H9 (cell line): ENCODE measurements around the gene KIAA1614. TPM values are rescaled to one million over a fixed set of nuclear protein-coding genes. Genes with fewer than 3 reads are reported as not detected.

Experiments
- DNase-seq: peaks from one replicate; pipeline ENCODE4 v3.0.0-alpha.2; 2017
- H2AFZ ChIP-seq: one replicate; pipeline ENCODE4 v1.6.1; 2013; ENCODE audit warnings: mild to moderate bottlenecking, low read length, control low read depth, moderate library complexity
- H2AK5ac ChIP-seq: 2 replicates; pipeline ENCODE4 v1.6.1; 2013; ENCODE audit warnings: low read length, control low read depth, mixed read lengths; ENCODE audit not compliant: insufficient read length
- H2BK120ac ChIP-seq: one replicate; pipeline ENCODE4 v1.6.1; 2013; ENCODE audit warnings: low read depth, mild to moderate bottlenecking, low read length, control low read depth, inconsistent platforms; ENCODE audit not compliant: poor library complexity, severe bottlenecking
- H2BK12ac ChIP-seq: 2 replicates; pipeline ENCODE4 v1.6.1; 2013; ENCODE audit warnings: low read length, control low read depth, mixed read lengths, low read depth; ENCODE audit not compliant: insufficient read length
- H2BK15ac ChIP-seq: 2 replicates; pipeline ENCODE4 v1.6.1; 2013; ENCODE audit warnings: low read depth, low read length, control low read depth
- H2BK20ac ChIP-seq: one replicate; pipeline ENCODE4 v1.6.1; 2013; ENCODE audit warnings: low read depth, mild to moderate bottlenecking, low read length, control low read depth, inconsistent platforms; ENCODE audit not compliant: poor library complexity, severe bottlenecking
- H2BK5ac ChIP-seq: 2 replicates; pipeline ENCODE4 v1.6.1; 2013; ENCODE audit warnings: low read length, control low read depth, mixed read lengths; ENCODE audit not compliant: insufficient read length
- H3K14ac ChIP-seq: 2 replicates; pipeline ENCODE4 v1.6.1; 2013; ENCODE audit warnings: low read length, control low read depth; ENCODE audit not compliant: insufficient read depth
- H3K18ac ChIP-seq: 2 replicates; pipeline ENCODE4 v1.6.1; 2013; ENCODE audit warnings: low read depth, mild to moderate bottlenecking, mixed read lengths, low read length, control low read depth; ENCODE audit not compliant: insufficient read length
- H3K23ac ChIP-seq: 2 replicates; pipeline ENCODE4 v1.6.1; 2013; ENCODE audit warnings: low read length, control low read depth, mixed read lengths, low read depth; ENCODE audit not compliant: insufficient read length
- H3K23me2 ChIP-seq: 2 replicates; pipeline ENCODE4 v1.6.1; 2013; ENCODE audit warnings: low read depth, mild to moderate bottlenecking, mixed read lengths, low read length, control low read depth; ENCODE audit not compliant: insufficient read length, poor library complexity, severe bottlenecking
- H3K27ac ChIP-seq: 2 replicates; pipeline ENCODE4 v1.5.1; 2013; ENCODE audit warnings: low read length, control low read depth, mixed read lengths, low read depth; ENCODE audit not compliant: insufficient read length
- H3K27me3 ChIP-seq: 2 replicates; pipeline ENCODE4 v1.6.1; 2013; ENCODE audit warnings: low read length, control low read depth, inconsistent platforms; ENCODE audit not compliant: insufficient read depth
- H3K4ac ChIP-seq: 2 replicates; pipeline ENCODE4 v1.6.1; 2013; ENCODE audit warnings: low read depth, mild to moderate bottlenecking, control low read depth, inconsistent platforms, low read length, moderate library complexity
- H3K4me1 ChIP-seq: 2 replicates; pipeline ENCODE4 v1.6.1; 2013; ENCODE audit warnings: low read length, control low read depth, inconsistent platforms; ENCODE audit not compliant: insufficient read depth
- H3K4me2 ChIP-seq: 2 replicates; pipeline ENCODE4 v1.6.1; 2013; ENCODE audit warnings: low read length, control low read depth, mixed read lengths; ENCODE audit not compliant: insufficient read length, insufficient read depth
- H3K56ac ChIP-seq: 2 replicates; pipeline ENCODE4 v1.6.1; 2013; ENCODE audit warnings: low read depth, mild to moderate bottlenecking, mixed read lengths, low read length, control low read depth; ENCODE audit not compliant: insufficient read length
- H3K79me1 ChIP-seq: 2 replicates; pipeline ENCODE4 v1.6.1; 2013; ENCODE audit warnings: low read depth, mild to moderate bottlenecking, moderate library complexity, low read length, control low read depth, inconsistent platforms; ENCODE audit not compliant: insufficient read depth, poor library complexity, severe bottlenecking
- H3K79me2 ChIP-seq: 2 replicates; pipeline ENCODE4 v1.6.1; 2013; ENCODE audit warnings: low read length, control low read depth, inconsistent platforms; ENCODE audit not compliant: insufficient read depth
- H3K9ac ChIP-seq: 2 replicates; pipeline ENCODE4 v1.6.1; 2013; ENCODE audit warnings: low read length, control low read depth, mixed read lengths; ENCODE audit not compliant: insufficient read length; ENCODE audit errors: extremely low read depth
- H3K9me3 ChIP-seq: one replicate; pipeline ENCODE4 v1.6.1; 2013; ENCODE audit warnings: low read depth, low read length, inconsistent platforms; ENCODE audit not compliant: control insufficient read depth
- H3T11ph ChIP-seq: one replicate; pipeline ENCODE4 v1.6.1; 2013; ENCODE audit warnings: mild to moderate bottlenecking, low read length, control low read depth, inconsistent platforms
- H4K20me1 ChIP-seq: one replicate; pipeline ENCODE4 v1.6.1; 2013; ENCODE audit not compliant: control insufficient read depth, insufficient read length, insufficient read depth
- H4K5ac ChIP-seq: 2 replicates; pipeline ENCODE4 v1.6.1; 2013; ENCODE audit warnings: low read depth, mild to moderate bottlenecking, mixed read lengths, low read length, control low read depth; ENCODE audit not compliant: insufficient read length
- H4K8ac ChIP-seq: replicated peaks from 2 replicates; pipeline ENCODE4 v1.6.1; 2013; ENCODE audit warnings: low read length, control low read depth, mixed read lengths, low read depth; ENCODE audit not compliant: insufficient read length
- H4K91ac ChIP-seq: 2 replicates; pipeline ENCODE4 v1.6.1; 2013; ENCODE audit warnings: low read depth, mild to moderate bottlenecking, moderate library complexity, mixed read lengths, low read length, control low read depth; ENCODE audit not compliant: insufficient read length
- H3K27ac Mint-ChIP-seq, 3 experiments: 2 replicates in 2 of 3; 3 replicates in 1 of 3; pipeline ENCODE4 v1.8.0; 2020 to 2021; ENCODE audit warnings: mixed read lengths in 3 of 3, mild to moderate bottlenecking in 1 of 3, moderate library complexity in 1 of 3
- H3K27me3 Mint-ChIP-seq: 2 replicates; pipeline ENCODE4 v1.8.0; 2021; ENCODE audit warnings: low read depth, mild to moderate bottlenecking, moderate library complexity, mixed read lengths
- H3K36me3 Mint-ChIP-seq, 3 experiments: 2 replicates in 2 of 3; 3 replicates in 1 of 3; pipeline ENCODE4 v1.8.0; 2020 to 2021; ENCODE audit warnings: low read depth in 3 of 3, mixed read lengths in 3 of 3; ENCODE audit not compliant: insufficient read depth in 1 of 3
- H3K4me1 Mint-ChIP-seq, 2 experiments: 2 replicates each; pipeline ENCODE4 v1.8.0; 2020; ENCODE audit warnings: mixed read lengths in 2 of 2
- H3K4me3 Mint-ChIP-seq, 2 experiments: 2 replicates in 1 of 2; 3 replicates in 1 of 2; pipeline ENCODE4 v1.8.0; 2020 to 2021; ENCODE audit warnings: mild to moderate bottlenecking in 2 of 2, mixed read lengths in 2 of 2, moderate library complexity in 1 of 2
- H3K9me3 Mint-ChIP-seq, 2 experiments: 2 replicates in 1 of 2; 3 replicates in 1 of 2; pipeline ENCODE4 v1.8.0; 2020; ENCODE audit warnings: mild to moderate bottlenecking in 2 of 2, mixed read lengths in 2 of 2, moderate library complexity in 1 of 2
- total RNA-seq: library from RNA; stranded (reverse); gene quantifications from 2 replicates; pipeline ENCODE4 v1.2.1, GENCODE V29; 2021
- TF ChIP-seq, protein P1 (sequence below): fragments of 200-600 bp; sonication (generic); conservative IDR thresholded peaks from 3 replicates; pipeline ENCODE4 v1.8.0; 2021; ENCODE audit warnings: antibody characterized with exemption, mild to moderate bottlenecking

The KIAA1614 gene
- total RNA-seq, 1 experiment from 2014 or later = 1.3 TPM

DNA sequence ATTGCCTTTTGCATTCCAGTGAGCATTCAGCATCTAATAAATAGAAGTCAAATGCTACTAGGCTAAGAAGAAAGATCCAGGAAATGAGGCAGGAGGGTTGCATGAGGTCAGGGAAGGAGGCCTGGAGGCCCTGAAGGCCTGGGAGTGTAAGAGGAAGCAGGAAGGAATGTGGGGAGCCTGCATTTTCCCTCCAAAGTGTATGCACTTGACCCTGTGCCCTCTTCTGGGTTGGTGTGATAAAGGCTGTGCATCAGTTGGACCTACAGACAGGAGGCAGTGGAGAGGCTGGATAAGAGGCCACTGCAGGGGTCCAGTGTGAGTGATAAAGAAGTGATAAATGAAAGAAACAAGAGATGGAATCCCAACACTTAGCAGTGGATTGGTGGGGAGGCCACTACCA is 20.4 kb downstream of the KIAA1614 start:
- no peak for DNase-seq

More for the DNA sequence above, 20.4 kb downstream of the KIAA1614 start:
- Mint-ChIP-seq H3K27me3 (no peaks in the 10 kb centered on the region; the same call in 1 of the 2 replicates), H3K27ac (peak overlapping the region in 1 of 3 experiments; percentile 58; a peak in 2 of 7 replicates), H3K4me3 (no peak overlapping the region; a peak in 1 of 5 replicates), H3K4me1 (peaks cover 10 to 21% of the 10 kb centered on the region in 2 experiments), H3K9me3 (no peaks in the 10 kb centered on the region), H3K36me3 (peaks cover 0 to 6% (median 2%) of the 10 kb centered on the region in 3 experiments; a peak in 2 of 7 replicates)
- no peaks in the 10 kb centered on the region for H4K20me1 ChIP-seq
- no peaks in the 10 kb centered on the region for H3K9me3 ChIP-seq
- no peak overlapping the region for H2BK120ac ChIP-seq
- H3K27me3 ChIP-seq = no peaks in the 10 kb centered on the region
- no peaks in the 10 kb centered on the region; the same call in 1 of the 2 replicates for H3K4me1 ChIP-seq
- no peak overlapping the region for H3K27ac ChIP-seq
- H3K79me2 ChIP-seq = no peaks in the 10 kb centered on the region
- H3K14ac ChIP-seq = no peak overlapping the region
- H2BK5ac ChIP-seq = no peak overlapping the region
- H2BK15ac ChIP-seq = no peak overlapping the region
- TF ChIP-seq, protein P1, sequence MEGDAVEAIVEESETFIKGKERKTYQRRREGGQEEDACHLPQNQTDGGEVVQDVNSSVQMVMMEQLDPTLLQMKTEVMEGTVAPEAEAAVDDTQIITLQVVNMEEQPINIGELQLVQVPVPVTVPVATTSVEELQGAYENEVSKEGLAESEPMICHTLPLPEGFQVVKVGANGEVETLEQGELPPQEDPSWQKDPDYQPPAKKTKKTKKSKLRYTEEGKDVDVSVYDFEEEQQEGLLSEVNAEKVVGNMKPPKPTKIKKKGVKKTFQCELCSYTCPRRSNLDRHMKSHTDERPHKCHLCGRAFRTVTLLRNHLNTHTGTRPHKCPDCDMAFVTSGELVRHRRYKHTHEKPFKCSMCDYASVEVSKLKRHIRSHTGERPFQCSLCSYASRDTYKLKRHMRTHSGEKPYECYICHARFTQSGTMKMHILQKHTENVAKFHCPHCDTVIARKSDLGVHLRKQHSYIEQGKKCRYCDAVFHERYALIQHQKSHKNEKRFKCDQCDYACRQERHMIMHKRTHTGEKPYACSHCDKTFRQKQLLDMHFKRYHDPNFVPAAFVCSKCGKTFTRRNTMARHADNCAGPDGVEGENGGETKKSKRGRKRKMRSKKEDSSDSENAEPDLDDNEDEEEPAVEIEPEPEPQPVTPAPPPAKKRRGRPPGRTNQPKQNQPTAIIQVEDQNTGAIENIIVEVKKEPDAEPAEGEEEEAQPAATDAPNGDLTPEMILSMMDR = peak; percentile 39; the same call in 2 of the 3 replicates
- no peak overlapping the region for H4K5ac ChIP-seq
- H4K91ac ChIP-seq = no peak overlapping the region
- H3K18ac ChIP-seq = no peak overlapping the region
- no peak overlapping the region for H3K4ac ChIP-seq
- H2AFZ ChIP-seq = no peak overlapping the region
- no peaks in the 10 kb centered on the region for H3K79me1 ChIP-seq
- H3T11ph ChIP-seq = no peak overlapping the region
- H3K23me2 ChIP-seq = no peaks in the 10 kb centered on the region
- H2BK20ac ChIP-seq = no peak overlapping the region
- no peak overlapping the region for H2AK5ac ChIP-seq
- no peak overlapping the region for H3K23ac ChIP-seq
- no peak overlapping the region for H3K56ac ChIP-seq
- H2BK12ac ChIP-seq = no peak overlapping the region
- H3K9ac ChIP-seq = no peak overlapping the region
- H3K4me2 ChIP-seq = no peak overlapping the region
- H4K8ac ChIP-seq = no peak overlapping the region
